ENCODE data around the gene CACNG4.

CACNG4 gene

DNA sequence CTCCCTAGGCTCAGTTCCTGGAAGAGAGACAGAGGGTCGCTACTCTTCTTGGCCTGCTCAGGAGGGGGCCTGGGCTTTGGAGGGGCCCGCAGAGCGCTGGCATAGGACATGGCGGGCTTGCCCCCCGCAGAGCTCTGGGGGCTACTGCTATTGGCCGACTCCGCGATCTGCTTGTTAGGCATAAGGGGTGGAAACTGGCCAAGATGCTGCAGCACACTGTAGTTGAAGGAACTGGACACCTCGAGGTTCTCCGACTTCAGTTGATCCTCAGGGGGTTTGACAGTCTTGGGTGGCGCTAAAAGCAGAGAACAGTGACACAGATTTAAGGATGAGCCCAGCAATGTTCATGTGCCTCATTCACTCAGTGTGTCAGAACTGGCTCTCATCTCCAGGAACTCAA is 113.8 kb downstream of the CACNG4 start:
- Histone ChIP-seq H3K9me3 (ENCODE audit: control insufficient read depth, insufficient read depth, low read length) (no peaks in the 10 kb centered on the region), H3K4me1 (ENCODE audit: control insufficient read depth, low read length) (peaks cover 25% of the 10 kb centered on the region), H3K9me2 (replicated peaks; ENCODE audit: control insufficient read depth, low read length) (no peaks in the 10 kb centered on the region), H3F3A (ENCODE audit: control insufficient read depth, insufficient read depth) (no peaks in the 10 kb centered on the region), H3K27ac (ENCODE audit: low read depth, low read length) (no peak overlapping the region), H3K4me3 (ENCODE audit: low read length) (no peak overlapping the region), H3K4me2 (ENCODE audit: low read length) (no peak overlapping the region), H3K27me3 (ENCODE audit: control insufficient read depth, low read length) (no peaks in the 10 kb centered on the region), H3K79me2 (ENCODE audit: control insufficient read depth, low read length) (no peaks in the 10 kb centered on the region), H4K20me1 (ENCODE audit: control insufficient read depth, insufficient read depth, low read depth, low read length) (no peaks in the 10 kb centered on the region), H3K36me3 (ENCODE audit: control insufficient read depth, low read length) (peaks cover 29% of the 10 kb centered on the region)
- TF ChIP-seq, protein P1, sequence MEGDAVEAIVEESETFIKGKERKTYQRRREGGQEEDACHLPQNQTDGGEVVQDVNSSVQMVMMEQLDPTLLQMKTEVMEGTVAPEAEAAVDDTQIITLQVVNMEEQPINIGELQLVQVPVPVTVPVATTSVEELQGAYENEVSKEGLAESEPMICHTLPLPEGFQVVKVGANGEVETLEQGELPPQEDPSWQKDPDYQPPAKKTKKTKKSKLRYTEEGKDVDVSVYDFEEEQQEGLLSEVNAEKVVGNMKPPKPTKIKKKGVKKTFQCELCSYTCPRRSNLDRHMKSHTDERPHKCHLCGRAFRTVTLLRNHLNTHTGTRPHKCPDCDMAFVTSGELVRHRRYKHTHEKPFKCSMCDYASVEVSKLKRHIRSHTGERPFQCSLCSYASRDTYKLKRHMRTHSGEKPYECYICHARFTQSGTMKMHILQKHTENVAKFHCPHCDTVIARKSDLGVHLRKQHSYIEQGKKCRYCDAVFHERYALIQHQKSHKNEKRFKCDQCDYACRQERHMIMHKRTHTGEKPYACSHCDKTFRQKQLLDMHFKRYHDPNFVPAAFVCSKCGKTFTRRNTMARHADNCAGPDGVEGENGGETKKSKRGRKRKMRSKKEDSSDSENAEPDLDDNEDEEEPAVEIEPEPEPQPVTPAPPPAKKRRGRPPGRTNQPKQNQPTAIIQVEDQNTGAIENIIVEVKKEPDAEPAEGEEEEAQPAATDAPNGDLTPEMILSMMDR (IDR thresholded peaks at IDR 0.05; ENCODE audit: low read depth, low read length, poor library complexity, severe bottlenecking) = no peak
- no peak for TF ChIP-seq EZH2phosphoT487 (IDR thresholded peaks at IDR 0.05; ENCODE audit: borderline replicate concordance, low read length)

DNA sequence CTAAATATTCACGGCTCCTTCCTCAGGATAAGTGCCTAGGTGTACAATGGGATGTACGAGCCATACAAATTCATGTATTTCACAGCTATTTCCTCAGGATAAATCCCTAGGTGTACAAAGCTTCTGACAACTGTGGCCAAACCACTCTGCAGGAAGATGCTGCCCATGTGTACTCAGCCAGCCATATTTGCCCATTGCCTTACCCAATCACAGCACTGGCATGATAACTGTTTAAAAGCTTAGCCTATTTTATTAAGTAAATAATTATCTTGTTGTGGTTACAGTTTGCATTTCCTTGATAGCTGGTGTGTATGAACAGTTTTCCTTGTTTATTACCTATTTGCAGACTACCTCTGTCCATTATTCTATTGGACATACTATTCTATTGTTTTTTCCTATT is 115.0 kb downstream of the CACNG4 start:
- Histone ChIP-seq H4K20me1 (ENCODE audit: control insufficient read depth, insufficient read depth, low read depth, low read length) (no peaks in the 10 kb centered on the region), H3K4me3 (ENCODE audit: low read length) (no peak overlapping the region), H3K9me3 (ENCODE audit: control insufficient read depth, insufficient read depth, low read length) (no peaks in the 10 kb centered on the region), H3K27ac (ENCODE audit: low read depth, low read length) (no peak overlapping the region), H3K27me3 (ENCODE audit: control insufficient read depth, low read length) (no peaks in the 10 kb centered on the region), H3K36me3 (ENCODE audit: control insufficient read depth, low read length) (peaks cover 30% of the 10 kb centered on the region), H3K4me2 (ENCODE audit: low read length) (no peak overlapping the region), H3F3A (ENCODE audit: control insufficient read depth, insufficient read depth) (no peaks in the 10 kb centered on the region), H3K4me1 (ENCODE audit: control insufficient read depth, low read length) (peaks cover 34% of the 10 kb centered on the region), H3K79me2 (ENCODE audit: control insufficient read depth, low read length) (no peaks in the 10 kb centered on the region), H3K9me2 (replicated peaks; ENCODE audit: control insufficient read depth, low read length) (no peaks in the 10 kb centered on the region)
- TF ChIP-seq, protein P1 (IDR thresholded peaks at IDR 0.05; ENCODE audit: low read depth, low read length, poor library complexity, severe bottlenecking) = no peak
- no peak for TF ChIP-seq EZH2phosphoT487 (IDR thresholded peaks at IDR 0.05; ENCODE audit: borderline replicate concordance, low read length)

DNA sequence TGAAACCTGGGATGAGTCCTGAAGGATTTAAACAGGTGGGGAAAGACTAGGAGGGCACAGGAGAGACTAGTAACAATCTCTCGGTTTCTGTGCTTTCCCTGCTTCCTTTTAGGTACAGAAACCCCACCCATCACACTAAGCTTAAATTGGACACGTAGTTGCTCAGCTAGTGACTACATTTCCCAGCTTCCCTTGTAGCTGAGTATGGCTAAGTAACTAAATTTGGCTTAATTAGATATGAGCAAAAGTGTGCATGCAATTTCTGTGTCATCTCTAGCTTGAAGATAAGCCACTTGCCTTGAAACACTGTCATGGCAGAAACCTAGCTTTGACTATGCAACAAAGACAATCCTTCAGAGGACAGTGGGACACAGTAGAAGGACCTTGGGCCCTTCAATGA is 116.3 kb downstream of the CACNG4 start:
- Histone ChIP-seq H3K79me2 (ENCODE audit: control insufficient read depth, low read length) (no peaks in the 10 kb centered on the region), H3K27me3 (ENCODE audit: control insufficient read depth, low read length) (no peaks in the 10 kb centered on the region), H3K4me1 (ENCODE audit: control insufficient read depth, low read length) (peaks cover 34% of the 10 kb centered on the region), H4K20me1 (ENCODE audit: control insufficient read depth, insufficient read depth, low read depth, low read length) (no peaks in the 10 kb centered on the region), H3K4me2 (ENCODE audit: low read length) (no peak overlapping the region), H3K27ac (ENCODE audit: low read depth, low read length) (no peak overlapping the region), H3F3A (ENCODE audit: control insufficient read depth, insufficient read depth) (no peaks in the 10 kb centered on the region), H3K4me3 (ENCODE audit: low read length) (no peak overlapping the region), H3K9me3 (ENCODE audit: control insufficient read depth, insufficient read depth, low read length) (no peaks in the 10 kb centered on the region), H3K9me2 (replicated peaks; ENCODE audit: control insufficient read depth, low read length) (no peaks in the 10 kb centered on the region), H3K36me3 (ENCODE audit: control insufficient read depth, low read length) (peaks cover 32% of the 10 kb centered on the region)
- TF ChIP-seq, protein P1 (IDR thresholded peaks at IDR 0.05; ENCODE audit: low read depth, low read length, poor library complexity, severe bottlenecking) = no peak
- TF ChIP-seq EZH2phosphoT487 (IDR thresholded peaks at IDR 0.05; ENCODE audit: borderline replicate concordance, low read length) = no peak
